ENCODE data around the gene TFPT. TPM values are rescaled to one million over a fixed set of nuclear protein-coding genes. Genes with fewer than 3 reads are reported as not detected.

TFPT gene
- total RNA-seq, 1 experiment from 2014 or later = 35.8 TPM

- DNase-seq = no peak
- TF ChIP-seq CTCF (conservative IDR thresholded peaks at IDR 0.05) (no peak), EZH2 (IDR thresholded peaks at IDR 0.05; ENCODE audit: low read depth) (no peak)
- Histone ChIP-seq H3K27ac (no peak overlapping the region), H3K9me3 (ENCODE audit: insufficient read depth, low read depth) (no peaks in the 10 kb centered on the region), H3F3A (ENCODE audit: insufficient read depth, low read depth) (peaks cover 55% of the 10 kb centered on the region), H3K27me3 (ENCODE audit: insufficient read depth, low read depth) (no peaks in the 10 kb centered on the region), H3K36me3 (ENCODE audit: low read depth) (peaks cover 19% of the 10 kb centered on the region), H4K20me1 (ENCODE audit: insufficient read depth) (peaks cover 49% of the 10 kb centered on the region), H3K4me3 (no peak overlapping the region), H3K9me2 (ENCODE audit: insufficient read depth) (no peaks in the 10 kb centered on the region), H2AFZ (no peak overlapping the region), H3K79me2 (ENCODE audit: low read depth) (no peaks in the 10 kb centered on the region), H3K4me1 (replicated peaks; ENCODE audit: insufficient read depth) (no peaks in the 10 kb centered on the region), H3K4me2 (no peak overlapping the region)
- POLR2A ChIA-PET (ENCODE audit: unreplicated experiment) = no interaction called here
- CTCF ChIA-PET = no interaction called here
- intact Hi-C loops (cut with micrococcal nuclease; ENCODE audit: unreplicated experiment) = no loop called here
- BruUV-seq (replicated peaks) = no TSS peak
Measured at GRCh38 chr19:54149021-54149812, 33.8 kb upstream of the TFPT start.

GRCh38 chr19:54148158-54148557 lies 32.7 kb upstream of the TFPT start:
- TF ChIP-seq CTCF (conservative IDR thresholded peaks at IDR 0.05) (no peak), EZH2 (IDR thresholded peaks at IDR 0.05; ENCODE audit: low read depth) (no peak)
- intact Hi-C loops (cut with micrococcal nuclease; ENCODE audit: unreplicated experiment) = no loop called here
- no peaks in the 10 kb centered on the region for H3K9me3 ChIP-seq (ENCODE audit: insufficient read depth, low read depth)
- no TSS peak for BruUV-seq (replicated peaks)
- H3K27ac ChIP-seq = no peak overlapping the region
- no peaks in the 10 kb centered on the region for H3K27me3 ChIP-seq (ENCODE audit: insufficient read depth, low read depth)
- no peak overlapping the region for H2AFZ ChIP-seq
- H4K20me1 ChIP-seq (ENCODE audit: insufficient read depth) = peaks cover 40% of the 10 kb centered on the region
- DNase-seq = no peak
- no peaks in the 10 kb centered on the region for H3K4me1 ChIP-seq (replicated peaks; ENCODE audit: insufficient read depth)
- H3K4me2 ChIP-seq = no peak overlapping the region
- CTCF ChIA-PET = no interaction called here
- H3K4me3 ChIP-seq = no peak overlapping the region
- peaks cover 3% of the 10 kb centered on the region; the same call in 1 of the 2 replicates for H3K79me2 ChIP-seq (ENCODE audit: low read depth)
- H3K9me2 ChIP-seq (ENCODE audit: insufficient read depth) = no peaks in the 10 kb centered on the region
- H3K36me3 ChIP-seq (ENCODE audit: low read depth) = peaks cover 27% of the 10 kb centered on the region
- POLR2A ChIA-PET (ENCODE audit: unreplicated experiment) = interaction anchor here (0.6 kb wide), 1 partner anchor 11 kb away, joined by 7 read pairs; no protein-coding TSS in a partner anchor
- H3F3A ChIP-seq (ENCODE audit: insufficient read depth, low read depth) = peaks cover 45% of the 10 kb centered on the region; the same call in 1 of the 2 replicates

- peaks cover 40% of the 10 kb centered on the region; the same call in 1 of the 2 replicates for H3F3A ChIP-seq (ENCODE audit: insufficient read depth, low read depth)
- no peak overlapping the region for H2AFZ ChIP-seq
- intact Hi-C loops (cut with micrococcal nuclease; ENCODE audit: unreplicated experiment) = no loop called here
- BruUV-seq (replicated peaks) = no TSS peak
- peaks cover 32% of the 10 kb centered on the region for H3K36me3 ChIP-seq (ENCODE audit: low read depth)
- CTCF ChIA-PET = no interaction called here
- POLR2A ChIA-PET (ENCODE audit: unreplicated experiment) = interaction anchor here (0.6 kb wide), 1 partner anchor 11 kb away, joined by 7 read pairs; no protein-coding TSS in a partner anchor
- H3K9me3 ChIP-seq (ENCODE audit: insufficient read depth, low read depth) = no peaks in the 10 kb centered on the region
- H3K27ac ChIP-seq = no peak overlapping the region
- TF ChIP-seq EZH2 (IDR thresholded peaks at IDR 0.05; ENCODE audit: low read depth) = no peak
- no peak overlapping the region for H3K4me3 ChIP-seq
- no peak for DNase-seq
- no peak overlapping the region for H3K4me2 ChIP-seq
- H3K4me1 ChIP-seq (replicated peaks; ENCODE audit: insufficient read depth) = no peaks in the 10 kb centered on the region
- no peaks in the 10 kb centered on the region for H3K9me2 ChIP-seq (ENCODE audit: insufficient read depth)
- H3K27me3 ChIP-seq (ENCODE audit: insufficient read depth, low read depth) = no peaks in the 10 kb centered on the region
- peaks cover 41% of the 10 kb centered on the region for H4K20me1 ChIP-seq (ENCODE audit: insufficient read depth)
- H3K79me2 ChIP-seq (ENCODE audit: low read depth) = peaks cover 8% of the 10 kb centered on the region
Measured at GRCh38 chr19:54147676-54148075, 32.2 kb upstream of the TFPT start.

All from PC-9 (cell line).